PC-3 (cell line): ENCODE data around the gene TCERG1L.

Source experiments
- CTCF ChIP-seq: fragments of 300-600 bp; sonication (generic); conservative IDR thresholded peaks from 2 replicates; pipeline ENCODE4 v1.5.1; 2017; ENCODE audit warnings: antibody characterized with exemption, low read depth, mild to moderate bottlenecking, low read length
- EZH2phosphoT487 ChIP-seq: fragments of 300-600 bp; sonication (generic); IDR thresholded peaks from 2 replicates; pipeline ENCODE4 v1.6.1; 2018; ENCODE audit warnings: mild to moderate bottlenecking, antibody characterized with exemption, low read length, borderline replicate concordance

- no peak for TF ChIP-seq CTCF
- TF ChIP-seq EZH2phosphoT487: no peak
These were observed 243.8 kb downstream of the TCERG1L start for GRCh38 chr10:131067690-131068089.
